Fibroblast of mammary gland (primary cell): ENCODE data around the gene C2orf80.
"Not testable (repeated sequence)": the region's sequence is repeated elsewhere in the genome, so short reads cannot be mapped to it uniquely, and the experiment has no call there.

Source experiments
- DNase-seq: peaks from one replicate; pipeline ENCODE4 v3.0.0-alpha.2; 2010; ENCODE audit warnings: low read depth
- H3K4me3 ChIP-seq: 2 replicates; pipeline ENCODE4 v1.5.1; 2011; ENCODE audit warnings: low read depth, mild to moderate bottlenecking, low read length, moderate library complexity; ENCODE audit not compliant: control insufficient read depth
- TF ChIP-seq, protein P1 (sequence below): conservative IDR thresholded peaks from 2 replicates; pipeline ENCODE4 v1.5.1; 2011; ENCODE audit warnings: low read depth, low read length, inconsistent platforms; ENCODE audit not compliant: control insufficient read depth, insufficient read depth

The C2orf80 gene

DNA sequence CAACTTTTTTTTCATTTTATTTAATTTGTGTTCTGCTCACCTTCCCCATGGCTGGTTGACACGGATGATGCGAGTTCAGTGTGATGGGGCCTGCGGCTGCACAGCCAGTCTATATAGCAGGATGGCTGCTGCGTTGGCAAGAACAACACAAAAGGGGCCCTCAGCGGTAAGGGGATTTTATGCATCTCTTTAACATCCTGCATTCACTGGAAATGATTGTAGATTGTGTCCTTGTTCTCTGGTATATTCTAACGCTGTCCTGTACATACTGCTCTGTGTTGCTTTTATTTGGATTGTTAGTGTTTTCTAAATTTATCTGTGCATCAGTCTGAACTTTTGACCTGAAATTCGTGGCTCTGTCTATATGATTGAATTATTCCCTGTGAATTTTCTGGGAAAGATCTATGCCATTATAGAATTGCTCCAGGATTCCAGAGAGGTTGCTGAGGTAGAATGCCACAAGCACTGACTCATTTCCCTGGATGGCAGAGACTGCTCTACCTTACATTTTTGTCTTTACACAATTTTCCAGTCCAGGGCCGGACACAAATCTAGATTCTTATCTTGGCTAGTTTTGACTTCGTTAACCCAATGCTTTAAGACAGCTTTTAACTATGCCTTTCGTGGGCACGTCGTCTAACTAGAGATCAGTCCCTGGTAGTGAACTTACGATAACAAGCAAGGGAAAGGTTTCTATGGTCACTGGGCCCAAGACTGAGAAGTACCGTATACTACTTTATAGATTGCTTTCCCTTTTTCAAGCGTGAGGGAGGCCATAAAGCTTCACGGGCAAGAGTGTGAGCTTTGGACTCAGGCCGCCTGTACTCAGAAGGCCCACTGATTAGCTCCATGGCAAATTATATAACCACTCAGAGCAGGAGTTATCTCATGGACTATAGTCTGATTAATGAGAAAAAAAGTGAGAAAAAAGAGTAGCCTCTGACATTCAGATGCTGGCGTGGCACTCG, 59.8 kb downstream of the C2orf80 start, which contains the start of gene CRYGC:
TSS of gene CRYGC (minus strand) at position 85 of the 968 bp plus-strand sequence. CDS start at position 49, 36 bp downstream.
- DNase-seq, result no peak
- no peak within 1 kb of the TSS for H3K4me3 ChIP-seq
- TF ChIP-seq, protein P1, sequence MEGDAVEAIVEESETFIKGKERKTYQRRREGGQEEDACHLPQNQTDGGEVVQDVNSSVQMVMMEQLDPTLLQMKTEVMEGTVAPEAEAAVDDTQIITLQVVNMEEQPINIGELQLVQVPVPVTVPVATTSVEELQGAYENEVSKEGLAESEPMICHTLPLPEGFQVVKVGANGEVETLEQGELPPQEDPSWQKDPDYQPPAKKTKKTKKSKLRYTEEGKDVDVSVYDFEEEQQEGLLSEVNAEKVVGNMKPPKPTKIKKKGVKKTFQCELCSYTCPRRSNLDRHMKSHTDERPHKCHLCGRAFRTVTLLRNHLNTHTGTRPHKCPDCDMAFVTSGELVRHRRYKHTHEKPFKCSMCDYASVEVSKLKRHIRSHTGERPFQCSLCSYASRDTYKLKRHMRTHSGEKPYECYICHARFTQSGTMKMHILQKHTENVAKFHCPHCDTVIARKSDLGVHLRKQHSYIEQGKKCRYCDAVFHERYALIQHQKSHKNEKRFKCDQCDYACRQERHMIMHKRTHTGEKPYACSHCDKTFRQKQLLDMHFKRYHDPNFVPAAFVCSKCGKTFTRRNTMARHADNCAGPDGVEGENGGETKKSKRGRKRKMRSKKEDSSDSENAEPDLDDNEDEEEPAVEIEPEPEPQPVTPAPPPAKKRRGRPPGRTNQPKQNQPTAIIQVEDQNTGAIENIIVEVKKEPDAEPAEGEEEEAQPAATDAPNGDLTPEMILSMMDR, result no peak

DNA sequence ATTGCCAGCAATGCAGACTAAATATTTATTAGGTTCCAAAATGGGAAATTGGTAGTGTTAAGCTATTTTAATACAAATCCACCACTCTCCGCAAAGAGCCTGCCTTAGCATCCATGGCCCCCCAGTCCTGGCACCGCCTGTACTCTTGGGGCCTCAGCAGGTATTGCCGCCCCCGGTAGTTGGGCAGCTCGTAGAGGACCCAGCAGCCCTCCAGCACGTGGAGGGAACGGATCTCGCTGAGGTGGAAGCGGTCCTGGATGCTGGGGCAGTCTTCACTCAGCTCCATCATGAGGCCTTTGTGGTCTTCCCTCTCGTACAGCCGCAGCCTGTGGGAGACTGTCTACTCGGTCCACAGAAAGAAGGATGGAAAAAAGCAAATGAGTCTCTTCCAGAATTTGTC, 61.7 kb downstream of the C2orf80 start:
- TF ChIP-seq, protein P1, result no peak
- DNase-seq, result no peak
- no peak overlapping the region for H3K4me3 ChIP-seq

GRCh38 chr2:208127090-208127489, 62.7 kb downstream of the C2orf80 start:
- TF ChIP-seq, protein P1, result no peak
- H3K4me3 ChIP-seq, result no peak overlapping the region
- no peak for DNase-seq

DNA sequence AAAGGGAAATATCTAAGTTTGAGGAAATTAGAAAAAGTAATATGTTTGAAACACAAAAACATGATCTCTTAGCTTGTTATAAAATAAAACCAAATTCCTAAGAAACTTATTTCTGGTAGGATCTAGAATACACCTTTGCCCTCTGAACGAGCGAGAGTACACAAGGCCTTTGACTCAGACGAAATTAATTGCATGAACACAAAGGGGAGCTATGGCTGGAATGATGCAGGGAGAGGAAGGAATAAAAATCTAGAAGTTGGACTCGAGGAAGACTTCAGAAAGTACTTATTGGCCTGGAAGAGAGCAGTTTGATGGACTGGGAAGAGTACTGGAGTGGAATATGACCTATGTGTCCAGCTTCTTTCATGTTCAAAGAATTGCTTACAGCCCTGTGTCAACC, 64.6 kb downstream of the C2orf80 start:
- no peak for DNase-seq
- H3K4me3 ChIP-seq, result no peak overlapping the region
- TF ChIP-seq, protein P1, result no peak

DNA sequence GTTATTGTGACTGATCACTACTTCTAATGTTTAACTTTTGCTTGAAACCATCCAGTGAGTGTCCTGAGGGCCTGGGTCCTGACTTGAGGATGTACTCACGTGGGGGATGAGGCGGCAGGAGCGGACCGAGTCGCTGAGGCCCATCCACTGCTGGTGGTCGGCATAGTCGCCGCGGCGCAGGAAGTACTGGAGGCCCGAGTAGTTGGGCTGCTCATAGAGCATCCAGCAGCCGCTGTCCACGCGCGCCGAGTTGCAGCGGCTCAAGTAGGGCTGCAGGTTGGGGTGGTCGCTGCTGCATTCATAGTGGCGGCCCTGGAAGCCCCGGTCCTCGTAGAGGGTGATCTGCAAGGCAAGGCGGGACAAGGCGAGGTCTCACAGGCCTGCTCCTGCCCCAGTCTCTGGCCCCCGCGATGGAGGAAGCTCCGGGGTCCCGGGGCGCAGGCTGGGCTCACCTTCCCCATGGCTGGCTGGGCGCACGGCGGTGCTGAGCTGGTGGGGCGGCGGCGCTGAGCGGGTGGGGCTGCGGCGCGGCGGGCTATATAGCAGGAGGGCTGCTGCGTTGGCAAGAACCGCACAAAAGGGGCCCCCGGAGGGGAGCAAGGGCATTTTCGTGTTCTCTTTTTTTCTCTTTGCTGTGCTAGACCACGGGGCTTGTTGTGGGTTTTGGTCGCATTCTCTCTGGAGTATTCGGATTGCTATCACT, 65.7 kb downstream of the C2orf80 start, which contains the start of gene CRYGD:
TSS of gene CRYGD (minus strand) at position 512 of the 703 bp plus-strand sequence. CDS start at position 461, 51 bp downstream.
- not testable (repeated sequence) for H3K4me3 ChIP-seq, DNase-seq

DNA sequence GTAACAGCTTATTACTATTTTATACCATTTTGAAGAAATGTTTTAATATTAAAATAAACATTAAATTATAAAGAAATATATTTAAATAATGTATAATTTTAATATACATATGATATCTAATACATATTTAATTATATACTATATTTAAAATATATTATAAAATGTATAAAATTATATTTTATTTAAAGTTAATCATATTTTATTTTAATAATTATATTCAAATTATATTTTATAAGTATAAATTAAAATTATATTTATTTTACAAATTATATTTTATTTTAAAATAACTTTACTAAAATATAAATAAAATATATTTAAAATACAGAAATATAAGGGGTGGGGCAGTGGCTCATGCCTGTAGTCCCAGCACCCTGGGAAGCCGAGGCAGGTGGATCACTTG, 67.6 kb downstream of the C2orf80 start:
- no peak overlapping the region for H3K4me3 ChIP-seq
- TF ChIP-seq, protein P1, result no peak
- no peak for DNase-seq

DNA sequence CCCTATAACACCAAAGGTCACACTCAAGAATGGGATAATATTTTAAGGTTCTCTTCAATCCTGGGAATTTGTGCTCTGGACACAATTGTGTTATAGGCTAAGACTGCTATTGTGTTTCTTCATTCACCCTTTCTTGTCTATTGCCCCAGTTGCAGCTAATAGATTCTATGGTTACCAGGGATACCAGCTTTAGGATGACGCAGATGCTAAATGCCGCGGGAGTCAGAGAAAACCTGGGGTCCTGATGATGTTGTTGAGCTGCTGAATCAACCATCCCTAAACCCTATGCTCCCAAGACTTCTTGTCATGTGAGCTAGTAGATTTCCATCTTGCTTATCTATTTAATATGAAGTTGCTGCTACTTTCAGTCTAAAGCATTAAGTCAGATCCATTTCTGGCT, 70.9 kb downstream of the C2orf80 start:
- DNase-seq, result no peak
- TF ChIP-seq, protein P1, result no peak
- H3K4me3 ChIP-seq, result no peak overlapping the region

- H3K4me3 ChIP-seq, DNase-seq: not testable (repeated sequence)
These were observed 72.4 kb downstream of the C2orf80 start for GRCh38 chr2:208117390-208117789.
